Esophagus muscularis mucosa (tissue), 3 donors: ENCODE data around the gene UBXN6.

Experiments used
- CTCF ChIP-seq, 3 experiments: fragments of 200-600 bp in 2 of 3; fragments of 450-650 bp in 1 of 3; sonication (generic) in 2 of 3; IDR thresholded peaks; one replicate each; pipeline ENCODE4 v1.5.1; 2017 to 2019; ENCODE audit warnings: antibody characterized with exemption in 3 of 3, mild to moderate bottlenecking in 2 of 3, moderate library complexity in 1 of 3
- POLR2AphosphoS5 ChIP-seq, 2 donors: sonication (generic); formaldehyde crosslinking; IDR thresholded peaks; one replicate each; pipeline ENCODE4 v1.6.1; 2017; ENCODE audit warnings: antibody characterized with exemption in 2 of 2

- TF ChIP-seq POLR2AphosphoS5 (IDR thresholded peaks at IDR 0.05) (no peak), CTCF (IDR thresholded peaks at IDR 0.05) (no peak)
Observed at GRCh38 chr19:4488496-4488895, 30.9 kb upstream of the UBXN6 start.
